ENCODE measurements around the gene STAB1.

The STAB1 gene

DNA sequence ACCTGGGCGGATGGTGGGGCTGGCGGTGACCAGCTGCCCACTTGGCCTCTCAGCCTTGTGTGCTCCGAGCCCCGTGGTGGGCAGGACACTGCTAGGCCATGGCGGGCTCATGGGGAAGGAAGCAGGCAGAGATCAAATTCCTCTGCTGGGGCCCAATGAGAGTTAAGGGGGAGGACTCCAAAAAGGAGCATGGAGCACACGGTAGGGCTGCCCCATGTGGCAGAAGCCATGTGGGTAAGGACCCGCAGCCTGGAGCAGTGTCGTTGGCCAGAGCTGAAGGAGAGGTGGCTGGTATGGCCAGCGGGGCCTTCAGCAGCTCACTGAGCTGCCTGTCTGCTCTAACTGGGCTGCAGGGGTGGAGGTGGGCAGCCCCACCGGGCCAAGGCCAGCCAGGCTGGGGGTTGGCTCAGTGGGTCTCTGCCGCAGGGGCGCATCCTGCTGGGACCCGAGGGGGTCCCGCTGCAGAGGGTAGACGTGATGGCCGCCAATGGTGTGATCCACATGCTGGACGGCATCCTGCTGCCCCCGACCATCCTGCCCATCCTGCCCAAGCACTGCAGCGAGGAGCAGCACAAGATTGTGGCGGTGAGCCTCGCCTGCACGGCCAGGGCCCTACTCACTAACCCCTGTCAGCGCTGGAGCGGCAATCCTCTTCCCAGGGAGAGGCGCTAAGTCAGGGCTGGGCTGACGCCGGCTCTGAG lies 11.3 kb downstream of the STAB1 start:
- DNase-seq = no peak

DNA sequence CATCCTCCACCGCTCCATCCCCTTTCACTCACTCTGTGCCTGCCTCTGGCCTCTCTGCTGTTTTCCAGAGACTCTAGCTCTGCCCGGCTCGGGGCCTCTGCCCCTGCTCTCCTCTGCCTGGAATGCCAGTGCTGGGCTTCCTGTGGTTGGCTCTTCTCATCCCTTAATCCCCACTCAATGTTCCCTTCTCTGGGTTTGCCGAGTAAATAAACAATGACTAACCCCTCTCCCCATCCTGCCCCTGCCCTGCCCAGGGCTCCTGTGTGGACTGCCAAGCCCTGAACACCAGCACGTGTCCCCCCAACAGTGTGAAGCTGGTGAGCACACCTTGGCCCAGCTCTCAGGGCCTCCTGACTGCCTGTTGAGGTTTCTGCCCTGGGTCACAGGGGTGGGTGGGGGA lies 12.2 kb downstream of the STAB1 start:
- DNase-seq = no peak

DNA sequence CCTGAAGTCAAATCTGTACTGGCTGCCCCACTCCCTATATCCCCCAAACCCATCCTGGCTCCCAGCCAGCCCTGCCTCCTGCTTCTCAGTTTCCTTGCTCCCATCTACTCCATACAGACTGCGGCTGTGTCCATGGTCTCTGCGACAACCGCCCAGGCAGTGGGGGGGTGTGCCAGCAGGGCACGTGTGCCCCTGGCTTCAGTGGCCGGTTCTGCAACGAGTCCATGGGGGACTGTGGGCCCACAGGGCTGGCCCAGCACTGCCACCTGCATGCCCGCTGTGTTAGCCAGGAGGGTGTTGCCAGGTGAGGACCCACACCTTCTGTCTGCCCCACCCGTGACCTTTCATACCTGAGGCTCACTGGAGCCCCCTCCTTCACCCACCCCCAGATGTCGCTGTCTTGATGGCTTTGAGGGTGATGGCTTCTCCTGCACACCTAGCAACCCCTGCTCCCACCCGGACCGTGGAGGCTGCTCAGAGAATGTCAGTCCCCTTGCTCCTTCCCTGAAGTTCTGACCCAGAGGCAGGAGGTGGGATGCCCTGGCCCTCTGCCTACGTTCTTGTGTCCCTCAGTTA lies 14.7 kb downstream of the STAB1 start:
- no peak for DNase-seq

DNA sequence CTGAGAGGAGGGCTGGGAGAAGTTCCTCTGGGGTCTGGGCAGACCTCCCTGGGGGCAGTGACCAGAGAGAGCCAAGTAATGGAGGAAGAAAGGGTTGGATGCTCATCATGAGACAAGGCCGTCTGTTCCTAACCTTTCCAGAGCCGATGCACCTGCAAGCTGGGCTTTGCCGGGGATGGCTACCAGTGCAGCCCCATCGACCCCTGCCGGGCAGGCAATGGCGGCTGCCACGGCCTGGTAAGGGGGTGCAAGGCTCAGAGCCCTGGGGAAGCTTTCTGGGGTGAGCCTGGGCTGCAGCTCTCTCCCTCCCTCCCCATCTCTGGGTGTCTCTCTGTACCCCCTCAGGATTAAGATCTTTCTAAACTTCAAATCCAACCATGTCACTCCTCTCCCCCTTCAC lies 16.4 kb downstream of the STAB1 start:
- no peak for DNase-seq

DNA sequence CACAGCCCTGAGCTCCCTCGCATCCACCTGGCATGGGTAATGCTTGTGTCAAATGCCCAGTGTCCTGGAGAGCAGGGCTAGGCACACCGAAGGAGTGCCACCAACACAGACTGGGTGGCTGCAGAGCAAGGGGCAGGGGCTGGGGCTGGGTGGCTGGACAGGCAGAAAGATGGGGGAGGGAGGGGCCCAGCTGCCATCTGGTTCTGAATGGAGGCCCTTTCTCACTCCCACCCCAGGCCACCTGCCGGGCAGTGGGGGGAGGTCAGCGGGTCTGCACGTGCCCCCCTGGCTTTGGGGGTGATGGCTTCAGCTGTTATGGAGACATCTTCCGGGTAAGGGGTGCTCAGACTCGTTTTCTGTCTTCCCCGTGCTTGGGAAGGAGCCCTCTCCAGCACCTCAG lies 17.0 kb downstream of the STAB1 start:
- DNase-seq = no peak

DNA sequence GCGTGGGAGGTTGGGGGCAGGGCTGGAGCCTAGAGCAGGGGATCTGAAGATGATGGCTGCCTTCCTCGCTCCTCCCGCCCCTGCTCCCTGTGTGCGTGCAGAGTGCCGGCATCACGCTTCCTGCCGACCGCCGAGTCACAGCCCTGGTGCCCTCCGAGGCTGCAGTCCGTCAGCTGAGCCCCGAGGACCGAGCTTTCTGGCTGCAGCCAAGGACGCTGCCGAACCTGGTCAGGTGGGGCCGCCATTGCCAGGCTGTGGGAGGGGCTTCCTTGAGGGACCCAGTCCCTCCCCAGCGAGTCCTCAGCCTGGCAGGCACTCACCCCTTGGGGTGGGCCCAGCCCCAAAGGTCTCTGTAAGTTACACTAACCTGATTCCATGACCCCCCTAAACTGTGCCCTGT lies 17.6 kb downstream of the STAB1 start:
- DNase-seq = no peak

DNA sequence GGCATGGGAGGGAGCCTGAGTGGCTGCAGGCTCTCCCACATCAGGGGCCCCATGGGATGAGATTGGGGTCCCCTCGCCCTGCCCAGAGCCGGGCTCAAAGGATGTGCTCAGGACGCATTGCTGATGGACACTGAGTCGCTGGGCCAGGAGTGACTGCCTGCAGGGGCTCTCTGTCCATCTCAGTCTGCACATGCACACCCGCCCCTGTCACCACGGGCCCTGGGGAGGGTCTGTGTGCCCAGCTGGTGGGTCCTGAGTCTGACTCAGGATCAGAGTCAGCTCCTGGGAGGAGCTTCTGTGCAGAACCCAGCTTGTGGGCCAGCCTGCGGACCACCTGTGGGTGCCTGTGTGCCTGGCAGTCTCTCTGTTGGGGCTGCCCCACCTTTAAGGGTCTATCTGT lies 18.1 kb downstream of the STAB1 start:
- no peak for DNase-seq

DNA sequence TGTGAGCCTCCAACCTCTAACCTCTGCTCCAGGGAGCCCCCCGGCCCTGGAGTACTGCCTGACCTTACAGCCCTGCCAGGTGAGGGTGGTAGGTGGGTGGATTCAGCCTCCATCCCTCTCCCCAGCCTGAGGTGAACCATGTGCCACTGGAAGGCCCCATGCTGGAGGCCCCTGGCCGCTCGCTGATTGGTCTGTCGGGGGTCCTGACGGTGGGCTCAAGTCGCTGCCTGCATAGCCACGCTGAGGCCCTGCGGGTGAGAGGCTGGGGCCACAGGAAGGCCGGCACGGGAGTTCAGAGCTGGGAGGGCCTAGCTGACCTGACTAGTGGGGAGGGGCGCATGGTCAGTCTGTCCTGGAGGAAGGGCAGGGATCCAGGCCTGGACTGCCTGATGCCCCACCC lies 19.4 kb downstream of the STAB1 start:
- DNase-seq = no peak

DNA sequence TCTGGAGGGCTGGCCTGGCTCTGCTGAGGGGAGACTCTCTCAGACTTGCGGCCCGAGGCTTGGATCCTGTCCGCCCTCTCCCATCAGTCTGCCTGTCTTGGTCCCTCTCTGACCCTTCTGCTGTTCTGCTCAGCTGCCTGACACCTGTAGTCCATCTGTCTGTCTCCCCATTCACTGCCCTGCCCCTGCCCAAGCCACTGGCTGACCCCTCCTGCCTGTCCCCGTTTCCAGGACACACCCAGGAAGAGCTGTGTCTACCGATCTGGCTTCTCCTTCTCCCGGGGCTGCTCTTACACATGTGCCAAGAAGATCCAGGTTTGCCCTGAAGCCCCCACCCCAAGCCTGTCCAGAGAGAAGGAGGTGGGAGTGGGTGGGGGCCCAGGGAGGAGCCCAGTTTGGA lies 20.1 kb downstream of the STAB1 start:
- DNase-seq = no peak

DNA sequence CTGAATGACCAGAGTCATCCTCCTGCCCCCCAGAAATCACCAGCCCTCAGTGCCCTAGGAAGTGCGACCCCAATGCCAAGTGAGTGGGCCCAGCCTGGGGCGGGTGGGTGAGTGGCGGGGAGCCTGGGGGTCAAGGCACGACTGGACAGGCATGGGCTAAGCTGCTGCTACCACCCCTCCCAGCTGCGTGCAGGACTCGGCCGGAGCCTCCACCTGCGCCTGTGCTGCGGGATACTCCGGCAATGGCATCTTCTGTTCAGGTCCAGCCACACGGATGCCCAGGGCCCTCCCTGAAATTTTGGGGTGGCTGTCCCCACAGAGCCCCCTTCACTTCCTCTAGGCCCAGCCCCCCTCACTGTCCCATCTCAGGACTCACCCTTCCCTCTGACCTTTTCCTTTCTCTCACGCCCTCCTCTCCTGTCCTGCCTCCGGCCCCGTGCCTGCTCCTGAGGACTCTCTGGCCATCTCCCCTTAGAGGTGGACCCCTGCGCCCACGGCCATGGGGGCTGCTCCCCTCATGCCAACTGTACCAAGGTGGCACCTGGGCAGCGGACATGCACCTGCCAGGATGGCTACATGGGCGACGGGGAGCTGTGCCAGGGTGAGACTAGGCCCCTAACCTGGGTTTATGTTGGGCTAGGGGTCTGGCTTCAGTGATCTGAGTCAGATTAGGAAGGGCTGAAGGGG lies 21.5 kb downstream of the STAB1 start:
- no peak for DNase-seq

DNA sequence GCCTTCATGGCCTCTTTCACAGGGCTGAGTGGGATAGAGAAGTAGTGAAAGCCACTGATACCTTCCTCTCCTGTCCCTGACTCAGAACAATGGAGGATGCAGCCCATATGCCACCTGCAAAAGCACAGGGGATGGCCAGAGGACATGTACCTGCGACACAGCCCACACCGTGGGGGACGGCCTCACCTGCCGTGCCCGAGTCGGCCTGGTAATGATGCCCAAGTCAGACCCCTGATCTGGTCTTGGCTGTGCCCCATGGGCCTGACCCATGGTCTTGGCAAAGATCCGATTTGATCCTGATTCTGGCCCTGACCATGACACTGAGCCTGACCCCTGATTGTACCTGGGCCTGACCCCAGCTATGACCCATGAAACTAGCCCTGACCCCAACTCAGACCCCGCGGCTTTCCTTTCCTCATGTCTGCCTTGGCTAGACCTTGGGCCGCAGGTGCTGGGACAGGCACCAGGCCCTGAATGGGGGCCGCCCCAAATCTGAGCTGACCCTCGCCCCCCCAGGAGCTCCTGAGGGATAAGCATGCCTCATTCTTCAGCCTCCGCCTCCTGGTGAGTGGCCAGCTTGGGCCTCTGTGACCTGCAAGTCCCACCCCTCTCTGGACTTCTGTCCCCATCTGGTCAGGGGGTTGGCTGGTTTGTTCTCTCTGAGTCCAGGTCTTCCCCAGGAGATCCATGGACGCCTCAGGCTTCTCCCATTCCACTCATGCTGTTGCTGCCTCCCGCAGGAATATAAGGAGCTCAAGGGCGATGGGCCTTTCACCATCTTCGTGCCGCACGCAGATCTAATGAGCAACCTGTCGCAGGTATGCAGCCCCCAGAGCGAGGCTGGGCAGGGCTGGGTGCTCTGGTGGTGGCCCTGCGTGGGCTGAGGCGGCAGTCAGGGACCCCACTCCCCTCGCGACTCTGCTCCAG lies 22.9 kb downstream of the STAB1 start:
- DNase-seq = no peak

DNA sequence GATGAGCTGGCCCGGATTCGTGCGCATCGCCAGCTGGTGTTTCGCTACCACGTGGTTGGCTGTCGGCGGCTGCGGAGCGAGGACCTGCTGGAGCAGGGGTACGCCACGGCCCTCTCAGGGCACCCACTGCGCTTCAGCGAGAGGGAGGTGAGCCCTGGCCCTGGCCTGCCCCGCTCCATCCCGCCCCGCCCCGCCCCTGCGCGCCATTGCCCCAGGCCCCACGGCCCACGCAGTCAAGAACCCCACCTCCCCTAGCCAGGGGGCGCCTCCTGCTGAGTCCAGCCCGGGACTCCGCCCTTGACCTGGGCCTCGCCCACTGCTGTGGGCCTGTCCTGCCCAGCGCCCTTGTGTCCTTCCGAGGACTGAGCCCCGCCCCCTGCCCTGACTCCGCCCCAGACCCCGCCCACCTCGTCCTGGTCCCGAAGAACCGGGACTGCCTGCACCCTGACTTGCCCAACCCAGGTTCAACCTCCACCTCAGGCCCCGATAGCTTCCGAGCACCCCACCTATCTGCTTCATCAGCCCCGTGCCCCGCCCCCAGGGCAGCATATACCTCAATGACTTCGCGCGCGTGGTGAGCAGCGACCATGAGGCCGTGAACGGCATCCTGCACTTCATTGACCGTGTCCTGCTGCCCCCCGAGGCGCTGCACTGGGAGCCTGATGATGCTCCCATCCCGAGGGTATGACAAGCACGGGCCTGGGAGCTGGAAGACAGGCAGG lies 23.7 kb downstream of the STAB1 start:
- DNase-seq = no peak

DNA sequence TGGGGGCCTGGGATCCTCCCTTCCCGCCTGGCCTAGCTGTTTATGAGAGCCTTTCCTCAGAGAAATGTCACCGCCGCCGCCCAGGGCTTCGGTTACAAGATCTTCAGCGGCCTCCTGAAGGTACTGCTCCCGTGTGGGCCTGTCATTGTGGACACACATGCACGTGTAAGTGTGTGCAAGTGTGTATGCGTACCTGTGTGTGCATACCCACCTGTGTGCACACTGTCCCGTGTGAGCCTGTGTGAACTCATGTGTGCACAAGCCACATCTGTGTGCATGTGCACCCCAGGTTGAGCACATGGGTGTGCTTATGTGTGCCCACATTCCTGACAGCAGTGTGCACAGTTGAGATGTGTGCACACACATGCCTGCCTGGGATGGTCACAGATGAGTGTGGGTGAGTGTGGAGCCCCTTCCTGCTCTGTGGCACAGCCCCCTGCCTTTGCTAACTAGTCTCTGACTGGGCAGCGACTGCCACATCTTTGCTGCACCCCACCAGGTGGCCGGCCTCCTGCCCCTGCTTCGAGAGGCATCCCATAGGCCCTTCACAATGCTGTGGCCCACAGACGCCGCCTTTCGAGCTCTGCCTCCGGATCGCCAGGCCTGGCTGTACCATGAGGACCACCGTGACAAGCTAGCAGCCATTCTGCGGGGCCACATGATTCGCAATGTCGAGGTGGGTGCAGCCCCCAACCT lies 24.5 kb downstream of the STAB1 start:
- DNase-seq = no peak

DNA sequence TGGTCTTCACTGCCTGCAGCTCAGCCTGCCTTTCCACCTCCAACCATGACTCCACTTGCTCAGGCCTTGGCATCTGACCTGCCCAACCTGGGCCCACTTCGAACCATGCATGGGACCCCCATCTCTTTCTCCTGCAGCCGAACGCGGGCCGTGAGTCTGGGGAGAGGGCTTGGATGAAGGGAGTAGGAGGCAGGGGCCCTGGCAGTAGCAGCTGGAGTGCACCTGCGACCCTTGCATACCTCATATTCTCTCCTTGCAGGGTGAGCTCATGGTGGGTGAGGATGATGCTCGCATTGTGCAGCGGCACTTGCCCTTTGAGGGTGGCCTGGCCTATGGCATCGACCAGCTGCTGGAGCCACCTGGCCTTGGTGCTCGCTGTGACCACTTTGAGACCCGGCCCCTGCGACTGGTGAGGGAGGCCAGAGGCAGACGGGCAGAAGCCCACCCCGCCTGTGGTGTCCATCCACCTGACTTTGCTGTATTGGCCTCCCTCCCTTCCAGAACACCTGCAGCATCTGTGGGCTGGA lies 25.1 kb downstream of the STAB1 start:
- no peak for DNase-seq

DNA sequence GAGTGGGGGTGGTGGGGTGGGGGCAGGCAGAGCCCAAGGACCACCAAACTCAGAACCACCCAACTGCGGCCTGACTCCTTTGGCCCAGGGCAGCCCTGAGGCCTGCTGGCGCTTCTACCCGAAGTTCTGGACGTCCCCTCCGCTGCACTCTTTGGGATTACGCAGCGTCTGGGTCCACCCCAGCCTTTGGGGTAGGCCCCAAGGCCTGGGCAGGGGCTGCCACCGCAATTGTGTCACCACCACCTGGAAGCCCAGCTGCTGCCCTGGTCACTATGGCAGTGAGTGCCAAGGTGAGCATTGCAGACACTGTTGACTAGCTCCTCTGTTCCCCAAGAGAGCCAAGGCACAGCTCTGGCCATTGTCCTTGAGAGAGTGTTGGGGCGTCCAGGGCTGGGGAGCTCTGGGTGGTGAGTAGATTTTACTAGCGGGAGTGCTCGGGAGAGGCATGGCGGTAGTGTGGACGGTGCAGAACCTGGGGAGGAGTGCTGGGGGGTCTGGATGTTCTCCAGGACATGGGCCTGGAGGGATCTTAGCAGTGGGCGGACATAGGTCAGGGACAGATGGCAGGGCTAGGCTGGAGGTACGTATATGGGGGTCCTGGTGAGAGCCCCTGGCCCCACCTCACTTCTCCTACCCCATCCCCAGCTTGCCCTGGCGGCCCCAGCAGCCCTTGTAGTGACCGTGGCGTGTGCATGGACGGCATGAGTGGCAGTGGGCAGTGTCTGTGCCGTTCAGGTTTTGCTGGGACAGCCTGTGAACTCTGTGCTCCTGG lies 25.8 kb downstream of the STAB1 start:
- no peak for DNase-seq

DNA sequence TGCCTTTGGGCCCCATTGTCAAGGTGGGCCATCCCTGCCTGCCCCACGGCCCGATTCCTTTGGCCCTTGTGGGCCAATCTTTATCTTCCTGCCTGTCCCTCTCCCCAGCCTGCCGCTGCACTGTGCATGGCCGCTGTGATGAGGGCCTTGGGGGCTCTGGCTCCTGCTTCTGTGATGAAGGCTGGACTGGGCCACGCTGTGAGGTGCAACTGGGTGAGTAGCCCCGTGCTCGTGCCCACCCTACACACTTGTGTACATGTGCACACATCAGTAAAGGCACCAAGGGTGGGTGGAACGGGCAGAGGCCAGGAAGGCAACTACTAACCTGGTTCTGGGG lies 26.3 kb downstream of the STAB1 start:
- DNase-seq = no peak

DNA sequence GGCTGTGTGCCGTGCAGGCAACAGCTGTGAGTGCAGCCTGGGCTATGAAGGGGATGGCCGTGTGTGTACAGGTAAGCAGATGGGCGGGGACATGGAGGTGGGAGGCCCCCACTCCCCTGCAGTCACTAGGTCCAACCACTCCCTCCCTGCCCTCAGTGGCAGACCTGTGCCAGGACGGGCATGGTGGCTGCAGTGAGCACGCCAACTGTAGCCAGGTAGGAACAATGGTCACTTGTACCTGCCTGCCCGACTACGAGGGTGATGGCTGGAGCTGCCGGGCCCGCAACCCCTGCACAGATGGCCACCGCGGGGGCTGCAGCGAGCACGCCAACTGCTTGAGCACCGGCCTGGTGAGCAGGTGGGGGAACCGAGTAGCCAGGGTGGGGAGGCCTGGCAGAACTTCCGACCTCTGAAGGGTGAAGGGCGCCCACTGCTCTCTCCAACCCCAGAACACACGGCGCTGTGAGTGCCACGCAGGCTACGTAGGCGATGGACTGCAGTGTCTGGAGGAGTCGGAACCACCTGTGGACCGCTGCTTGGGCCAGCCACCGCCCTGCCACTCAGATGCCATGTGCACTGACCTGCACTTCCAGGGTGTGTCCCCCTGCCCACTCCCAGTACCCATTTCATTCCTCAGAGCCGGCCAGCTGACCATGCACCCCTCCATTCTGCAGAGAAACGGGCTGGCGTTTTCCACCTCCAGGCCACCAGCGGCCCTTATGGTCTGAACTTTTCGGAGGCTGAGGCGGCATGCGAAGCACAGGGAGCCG lies 26.9 kb downstream of the STAB1 start:
- no peak for DNase-seq

DNA sequence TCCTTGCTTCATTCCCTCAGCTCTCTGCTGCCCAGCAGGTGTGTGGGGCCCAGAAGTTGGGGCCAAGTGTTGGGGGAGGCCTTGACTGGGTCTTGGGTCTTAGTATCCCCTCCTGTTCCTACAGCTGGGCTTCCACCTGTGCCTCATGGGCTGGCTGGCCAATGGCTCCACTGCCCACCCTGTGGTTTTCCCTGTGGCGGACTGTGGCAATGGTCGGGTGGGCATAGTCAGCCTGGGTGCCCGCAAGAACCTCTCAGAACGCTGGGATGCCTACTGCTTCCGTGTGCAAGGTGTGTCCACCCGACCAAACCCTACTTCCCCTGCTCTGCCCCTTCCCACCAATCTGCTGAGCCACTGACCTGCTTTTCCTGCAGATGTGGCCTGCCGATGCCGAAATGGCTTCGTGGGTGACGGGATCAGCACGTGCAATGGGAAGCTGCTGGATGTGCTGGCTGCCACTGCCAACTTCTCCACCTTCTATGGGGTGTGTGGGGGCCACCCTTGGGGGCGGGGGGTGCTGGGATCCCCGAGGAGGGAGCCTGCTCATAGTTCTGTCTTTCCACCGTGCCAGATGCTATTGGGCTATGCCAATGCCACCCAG lies 27.6 kb downstream of the STAB1 start:
- no peak for DNase-seq

DNA sequence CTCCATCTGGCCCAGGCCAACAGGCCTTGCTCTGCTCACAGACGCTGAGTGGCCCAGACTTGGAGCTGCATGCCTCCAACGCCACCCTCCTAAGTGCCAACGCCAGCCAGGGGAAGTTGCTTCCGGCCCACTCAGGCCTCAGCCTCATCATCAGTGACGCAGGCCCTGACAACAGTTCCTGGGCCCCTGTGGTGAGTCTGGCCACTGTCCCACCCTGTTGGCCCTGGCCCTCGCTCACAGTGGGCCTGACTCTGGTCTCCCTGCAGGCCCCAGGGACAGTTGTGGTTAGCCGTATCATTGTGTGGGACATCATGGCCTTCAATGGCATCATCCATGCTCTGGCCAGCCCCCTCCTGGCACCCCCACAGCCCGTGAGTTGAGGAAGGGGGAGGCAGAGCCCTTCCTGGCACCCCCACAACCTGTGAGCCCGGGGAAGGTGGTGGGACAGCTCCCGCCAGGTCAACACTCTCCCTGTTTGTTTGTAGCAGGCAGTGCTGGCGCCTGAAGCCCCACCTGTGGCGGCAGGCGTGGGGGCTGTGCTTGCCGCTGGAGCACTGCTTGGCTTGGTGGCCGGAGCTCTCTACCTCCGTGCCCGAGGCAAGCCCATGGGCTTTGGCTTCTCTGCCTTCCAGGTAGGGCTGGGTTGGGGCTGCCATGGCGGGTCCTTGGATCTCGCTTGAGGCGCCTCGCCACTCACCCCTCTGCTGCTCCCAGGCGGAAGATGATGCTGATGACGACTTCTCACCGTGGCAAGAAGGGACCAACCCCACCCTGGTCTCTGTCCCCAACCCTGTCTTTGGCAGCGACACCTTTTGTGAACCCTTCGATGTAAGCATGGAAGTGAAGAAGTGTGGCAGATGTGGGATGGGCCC lies 28.5 kb downstream of the STAB1 start:
- no peak for DNase-seq

Measured in NCI-H2081 (cell line).